Fibroblast of lung (primary cell): ENCODE results near the gene OGG1.

Experiments used
- CTCF ChIP-seq, 2 donors: IDR thresholded peaks in 1 of 2; conservative IDR thresholded peaks in 1 of 2; 1 replicate in 1 of 2; 2 replicates in 1 of 2; pipeline ENCODE4 v1.5.1; 2011 to 2012; ENCODE audit warnings: low read length in 2 of 2, control low read depth in 1 of 2, inconsistent platforms in 1 of 2, low read depth in 1 of 2, mild to moderate bottlenecking in 1 of 2
- EZH2 ChIP-seq: IDR thresholded peaks from 2 replicates; pipeline ENCODE4 v1.5.1; 2012; ENCODE audit warnings: low read length, control low read depth, mild to moderate bottlenecking; ENCODE audit errors: missing control alignments

- TF ChIP-seq CTCF (conservative IDR thresholded peaks at IDR 0.05 in 1 of 2, IDR thresholded peaks at IDR 0.05 in 1 of 2; ENCODE audit: low read depth in 1 of 2, low read length in 2 of 2) (no peak), EZH2 (no peak)
Observed at GRCh38 chr3:9792405-9793160, 42.8 kb downstream of the OGG1 start, which contains the start of the genes ARPC4 and TADA3.
